HL-60 (cell line): ENCODE measurements around the gene TNFAIP8.

ENCODE experiments used
- POLR2AphosphoS5 ChIP-seq: IDR thresholded peaks from 2 replicates; pipeline ENCODE4 v1.6.1; 2012; ENCODE audit warnings: low read depth
- TF ChIP-seq, protein P1 (sequence below): IDR thresholded peaks from one replicate; pipeline ENCODE4 v1.5.1; 2011; ENCODE audit warnings: low read length, control low read depth, inconsistent platforms; ENCODE audit not compliant: insufficient read depth
- TF ChIP-seq, protein P2 (sequence below): IDR thresholded peaks from 2 replicates; pipeline ENCODE4 v1.6.1; 2012; ENCODE audit warnings: low read depth; ENCODE audit not compliant: insufficient replicate concordance

DNA sequence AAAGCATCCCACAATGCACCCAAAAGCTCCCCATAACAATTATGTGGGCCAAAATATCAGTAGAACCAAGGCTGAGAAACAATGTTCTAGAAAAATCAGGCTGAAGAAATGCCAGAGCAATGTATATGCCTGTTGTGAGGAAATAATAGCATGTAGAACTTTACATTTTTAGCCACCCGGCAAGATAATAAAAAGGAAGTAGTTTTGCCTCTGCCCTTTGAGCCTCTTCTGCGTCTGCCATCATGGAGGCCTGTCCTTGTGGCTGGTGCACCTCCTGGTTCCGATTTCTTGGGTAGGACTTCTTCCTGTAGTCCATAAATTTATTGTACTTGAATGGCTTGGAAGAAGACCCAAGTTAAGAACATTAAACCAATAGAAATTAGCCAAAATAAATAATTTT, 38.9 kb upstream of the TNFAIP8 start:
- TF ChIP-seq POLR2AphosphoS5, result no peak
- TF ChIP-seq, protein P1, sequence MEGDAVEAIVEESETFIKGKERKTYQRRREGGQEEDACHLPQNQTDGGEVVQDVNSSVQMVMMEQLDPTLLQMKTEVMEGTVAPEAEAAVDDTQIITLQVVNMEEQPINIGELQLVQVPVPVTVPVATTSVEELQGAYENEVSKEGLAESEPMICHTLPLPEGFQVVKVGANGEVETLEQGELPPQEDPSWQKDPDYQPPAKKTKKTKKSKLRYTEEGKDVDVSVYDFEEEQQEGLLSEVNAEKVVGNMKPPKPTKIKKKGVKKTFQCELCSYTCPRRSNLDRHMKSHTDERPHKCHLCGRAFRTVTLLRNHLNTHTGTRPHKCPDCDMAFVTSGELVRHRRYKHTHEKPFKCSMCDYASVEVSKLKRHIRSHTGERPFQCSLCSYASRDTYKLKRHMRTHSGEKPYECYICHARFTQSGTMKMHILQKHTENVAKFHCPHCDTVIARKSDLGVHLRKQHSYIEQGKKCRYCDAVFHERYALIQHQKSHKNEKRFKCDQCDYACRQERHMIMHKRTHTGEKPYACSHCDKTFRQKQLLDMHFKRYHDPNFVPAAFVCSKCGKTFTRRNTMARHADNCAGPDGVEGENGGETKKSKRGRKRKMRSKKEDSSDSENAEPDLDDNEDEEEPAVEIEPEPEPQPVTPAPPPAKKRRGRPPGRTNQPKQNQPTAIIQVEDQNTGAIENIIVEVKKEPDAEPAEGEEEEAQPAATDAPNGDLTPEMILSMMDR, result no peak
- TF ChIP-seq, protein P2, sequence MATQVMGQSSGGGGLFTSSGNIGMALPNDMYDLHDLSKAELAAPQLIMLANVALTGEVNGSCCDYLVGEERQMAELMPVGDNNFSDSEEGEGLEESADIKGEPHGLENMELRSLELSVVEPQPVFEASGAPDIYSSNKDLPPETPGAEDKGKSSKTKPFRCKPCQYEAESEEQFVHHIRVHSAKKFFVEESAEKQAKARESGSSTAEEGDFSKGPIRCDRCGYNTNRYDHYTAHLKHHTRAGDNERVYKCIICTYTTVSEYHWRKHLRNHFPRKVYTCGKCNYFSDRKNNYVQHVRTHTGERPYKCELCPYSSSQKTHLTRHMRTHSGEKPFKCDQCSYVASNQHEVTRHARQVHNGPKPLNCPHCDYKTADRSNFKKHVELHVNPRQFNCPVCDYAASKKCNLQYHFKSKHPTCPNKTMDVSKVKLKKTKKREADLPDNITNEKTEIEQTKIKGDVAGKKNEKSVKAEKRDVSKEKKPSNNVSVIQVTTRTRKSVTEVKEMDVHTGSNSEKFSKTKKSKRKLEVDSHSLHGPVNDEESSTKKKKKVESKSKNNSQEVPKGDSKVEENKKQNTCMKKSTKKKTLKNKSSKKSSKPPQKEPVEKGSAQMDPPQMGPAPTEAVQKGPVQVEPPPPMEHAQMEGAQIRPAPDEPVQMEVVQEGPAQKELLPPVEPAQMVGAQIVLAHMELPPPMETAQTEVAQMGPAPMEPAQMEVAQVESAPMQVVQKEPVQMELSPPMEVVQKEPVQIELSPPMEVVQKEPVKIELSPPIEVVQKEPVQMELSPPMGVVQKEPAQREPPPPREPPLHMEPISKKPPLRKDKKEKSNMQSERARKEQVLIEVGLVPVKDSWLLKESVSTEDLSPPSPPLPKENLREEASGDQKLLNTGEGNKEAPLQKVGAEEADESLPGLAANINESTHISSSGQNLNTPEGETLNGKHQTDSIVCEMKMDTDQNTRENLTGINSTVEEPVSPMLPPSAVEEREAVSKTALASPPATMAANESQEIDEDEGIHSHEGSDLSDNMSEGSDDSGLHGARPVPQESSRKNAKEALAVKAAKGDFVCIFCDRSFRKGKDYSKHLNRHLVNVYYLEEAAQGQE, result no peak
